OCI-M2 (cell line): ENCODE data around the gene CRY2.
"Not testable (repeated sequence)": the region's sequence is repeated elsewhere in the genome, so short reads cannot be mapped to it uniquely, and the experiment has no call there.

Source experiments
- DNase-seq: peaks from one replicate; lab custom pipeline; 2025; ENCODE audit not compliant: unreplicated experiment; lab: John Stamatoyannopoulos, UW

Gene CRY2

GRCh38 chr11:45897556-45897955 lies 50.3 kb downstream of the CRY2 start:
- DNase-seq: no peak

DNA sequence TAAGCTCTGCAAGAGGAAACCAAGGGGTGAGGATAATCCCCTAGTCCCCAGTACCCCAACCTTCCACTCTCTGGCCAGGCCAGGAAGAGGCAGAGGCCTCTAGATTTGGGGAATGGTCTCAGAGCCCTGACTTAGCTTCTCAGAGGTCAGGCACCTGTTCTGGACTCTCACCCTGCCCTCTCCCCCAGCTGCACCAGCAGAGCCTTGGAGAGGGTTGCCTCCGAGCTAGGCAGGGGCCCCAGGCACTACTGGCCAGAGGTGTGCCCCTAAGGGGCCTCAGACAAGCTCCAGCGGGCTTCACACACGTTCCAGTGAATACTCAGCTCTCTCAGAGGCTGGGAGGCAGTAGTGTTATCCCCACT lies 51.8 kb downstream of the CRY2 start:
- DNase-seq: no peak

- no peak for DNase-seq
Observed at GRCh38 chr11:45899448-45900174, 52.3 kb downstream of the CRY2 start.

DNA sequence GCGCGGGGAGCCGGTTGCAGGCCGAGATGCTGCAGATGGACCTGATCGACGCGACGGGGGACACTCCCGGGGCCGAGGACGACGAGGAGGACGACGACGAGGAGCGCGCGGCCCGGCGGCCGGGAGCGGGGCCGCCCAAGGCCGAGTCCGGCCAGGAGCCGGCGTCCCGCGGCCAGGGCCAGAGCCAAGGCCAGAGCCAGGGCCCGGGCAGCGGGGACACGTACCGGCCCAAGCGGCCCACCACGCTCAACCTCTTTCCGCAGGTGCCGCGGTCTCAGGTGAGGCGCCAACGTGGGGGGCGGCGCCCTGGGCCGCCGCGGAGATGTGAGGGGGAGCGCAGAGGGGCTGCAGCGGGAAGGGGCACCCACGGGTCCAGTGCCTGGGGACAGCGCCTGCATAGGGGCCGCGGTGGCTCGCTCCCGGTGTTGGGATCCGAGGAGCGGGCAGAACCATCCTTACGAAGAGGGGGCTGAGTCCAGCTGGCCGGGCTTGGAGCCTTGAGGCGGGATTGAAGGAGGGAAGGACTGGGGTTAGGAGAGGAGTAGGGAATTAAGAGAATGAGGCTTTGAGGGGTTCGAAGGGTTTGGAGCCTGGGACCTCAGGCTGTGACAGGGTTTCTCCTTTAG lies 53.0 kb downstream of the CRY2 start:
- not testable (repeated sequence) for DNase-seq

- no peak for DNase-seq
Observed at GRCh38 chr11:45900916-45901617, 53.8 kb downstream of the CRY2 start.

DNA sequence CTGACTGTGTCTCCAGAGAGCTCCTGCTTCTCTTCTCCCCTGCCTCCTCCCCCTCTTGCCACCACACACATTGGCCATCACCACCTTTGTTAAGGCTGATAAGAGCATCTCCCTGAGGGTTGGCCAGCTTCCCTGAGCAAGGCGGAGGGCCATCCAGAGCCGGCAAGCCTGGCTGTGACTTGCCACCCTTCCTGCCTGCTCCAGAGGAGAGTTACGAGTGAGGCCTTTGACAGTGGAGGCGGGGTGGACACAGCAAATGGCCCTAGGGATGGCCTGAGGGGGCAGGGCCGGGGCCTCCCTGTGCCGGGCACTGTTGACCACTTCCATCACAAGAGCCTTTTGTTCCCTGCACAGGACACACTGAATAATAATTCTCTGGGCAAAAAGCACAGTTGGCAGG lies 54.4 kb downstream of the CRY2 start:
- DNase-seq: no peak

GRCh38 chr11:45902452-45903380 lies 55.4 kb downstream of the CRY2 start:
- no peak for DNase-seq

GRCh38 chr11:45904309-45904915 lies 57.1 kb downstream of the CRY2 start:
- DNase-seq: no peak

- no peak for DNase-seq
Observed at GRCh38 chr11:45905095-45905494, 57.8 kb downstream of the CRY2 start.

DNA sequence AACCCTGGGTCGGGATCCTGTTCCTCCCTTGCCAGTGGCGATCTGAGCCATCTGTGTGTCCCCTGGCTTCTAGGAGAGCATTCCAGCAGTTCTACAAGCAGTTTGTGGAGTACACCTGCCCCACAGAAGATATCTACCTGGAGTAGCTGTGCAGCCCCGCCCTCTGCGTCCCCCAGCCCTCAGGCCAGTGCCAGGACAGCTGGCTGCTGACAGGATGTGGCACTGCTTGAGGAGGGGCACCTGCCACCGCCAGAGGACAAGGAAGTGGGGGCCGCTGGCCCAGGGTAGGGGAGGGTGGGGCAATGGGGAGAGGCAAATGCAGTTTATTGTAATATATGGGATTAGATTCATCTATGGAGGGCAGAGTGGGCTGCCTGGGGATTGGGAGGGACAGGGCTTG lies 58.3 kb downstream of the CRY2 start:
- not testable (repeated sequence) for DNase-seq

DNA sequence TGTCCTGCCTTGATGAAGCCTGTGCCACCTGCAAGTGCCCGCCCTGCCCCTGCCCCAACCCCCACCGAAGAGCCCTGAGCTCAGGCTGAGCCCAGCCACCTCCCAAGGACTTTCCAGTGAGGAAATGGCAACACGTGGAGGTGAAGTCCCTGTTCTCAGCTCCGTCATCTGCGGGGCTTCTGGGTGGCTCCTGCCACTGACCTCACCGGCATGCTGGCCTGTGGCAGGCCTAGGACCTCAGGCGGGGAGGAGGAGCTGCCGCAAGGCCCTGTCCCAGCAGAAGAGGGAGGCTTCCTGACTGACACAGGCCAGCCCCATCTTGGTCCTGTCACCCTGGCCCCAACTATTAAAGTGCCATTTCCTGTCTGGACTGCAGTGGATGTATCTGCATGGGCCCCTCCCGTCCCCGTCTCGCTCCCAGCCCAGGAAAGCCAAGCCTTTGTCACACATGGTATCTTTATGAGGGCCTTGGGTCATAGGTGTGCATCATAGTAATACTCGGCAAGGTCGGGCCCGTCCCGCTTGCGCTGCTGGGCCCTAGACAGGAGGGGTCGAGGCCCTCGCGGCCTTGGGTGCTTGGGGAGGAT lies 58.9 kb downstream of the CRY2 start:
- DNase-seq: no peak

GRCh38 chr11:45906965-45907611 lies 59.8 kb downstream of the CRY2 start, which contains the start of gene FREY1:
Gene FREY1 (minus strand): TSS chr11:45907271. CDS start chr11:45907245, 26 bp downstream.
- DNase-seq: no peak

GRCh38 chr11:45907911-45908370 lies 60.7 kb downstream of the CRY2 start:
- DNase-seq: no peak

- no peak for DNase-seq
Observed at GRCh38 chr11:45909594-45910475, 62.6 kb downstream of the CRY2 start.

DNA sequence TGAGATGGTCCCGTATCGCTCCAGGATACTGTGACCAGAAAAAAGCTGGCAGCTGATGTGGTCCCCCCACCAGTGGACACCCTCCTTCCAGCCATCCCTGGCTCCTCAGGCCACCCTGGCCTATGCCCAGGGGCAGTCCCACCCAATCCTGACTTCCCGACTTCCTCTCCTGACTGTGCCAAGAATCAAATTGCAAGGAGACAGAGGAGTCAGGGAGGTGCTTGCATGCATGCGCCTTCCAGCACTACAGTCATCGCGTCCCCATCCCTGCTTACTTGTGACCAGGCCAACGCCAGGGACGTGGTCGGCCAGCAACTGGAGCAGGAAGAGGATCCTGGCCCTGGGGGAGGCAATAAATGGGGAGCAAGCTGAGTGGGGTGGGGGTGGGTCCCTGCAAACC lies 63.3 kb downstream of the CRY2 start:
- DNase-seq: no peak

DNA sequence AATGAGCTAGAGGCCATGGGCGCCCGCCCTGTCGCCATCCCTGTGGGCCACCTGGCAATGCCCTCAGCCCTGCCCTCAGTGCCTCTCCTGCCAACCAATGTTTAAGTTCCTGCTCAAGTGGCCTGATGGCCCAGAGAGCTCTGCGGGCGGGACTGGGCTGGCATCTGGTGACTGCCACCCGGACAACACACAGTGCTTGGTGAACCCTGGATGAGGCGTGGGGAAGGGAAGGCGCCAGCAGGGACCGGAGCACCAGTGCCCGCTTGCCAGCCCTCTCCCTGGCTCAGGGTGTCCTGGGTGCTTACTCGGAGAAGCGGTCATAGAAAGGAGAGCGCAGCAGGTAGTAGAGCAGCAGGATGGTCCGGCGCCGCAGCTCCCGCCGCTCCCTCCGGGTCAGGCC lies 66.2 kb downstream of the CRY2 start:
- DNase-seq: no peak

GRCh38 chr11:45913942-45914635 lies 66.8 kb downstream of the CRY2 start:
- no peak for DNase-seq

- no peak for DNase-seq
Observed at GRCh38 chr11:45915446-45915845, 68.2 kb downstream of the CRY2 start.
